Measurements from ENCODE around the gene UBTD1. TPM values are rescaled to one million over a fixed set of nuclear protein-coding genes. Genes with fewer than 3 reads are reported as not detected.

Gene UBTD1
- total RNA-seq, 1 donor, result 22.1 TPM

- H3K4me3 ChIP-seq (ENCODE audit: low read depth, low read length), result no peak overlapping the region
- TF ChIP-seq CTCF (IDR thresholded peaks at IDR 0.05; ENCODE audit: insufficient read depth, low read length), result no peak
- no peak for DNase-seq (ENCODE audit: low read depth)
Observed at GRCh38 chr10:97584798-97585438, 86.2 kb downstream of the UBTD1 start.

GRCh38 chr10:97585439-97585811, 86.7 kb downstream of the UBTD1 start:
- DNase-seq (ENCODE audit: low read depth), result no peak
- no peak for TF ChIP-seq CTCF (IDR thresholded peaks at IDR 0.05; ENCODE audit: insufficient read depth, low read length)
- H3K4me3 ChIP-seq (ENCODE audit: low read depth, low read length), result no peak overlapping the region

DNA sequence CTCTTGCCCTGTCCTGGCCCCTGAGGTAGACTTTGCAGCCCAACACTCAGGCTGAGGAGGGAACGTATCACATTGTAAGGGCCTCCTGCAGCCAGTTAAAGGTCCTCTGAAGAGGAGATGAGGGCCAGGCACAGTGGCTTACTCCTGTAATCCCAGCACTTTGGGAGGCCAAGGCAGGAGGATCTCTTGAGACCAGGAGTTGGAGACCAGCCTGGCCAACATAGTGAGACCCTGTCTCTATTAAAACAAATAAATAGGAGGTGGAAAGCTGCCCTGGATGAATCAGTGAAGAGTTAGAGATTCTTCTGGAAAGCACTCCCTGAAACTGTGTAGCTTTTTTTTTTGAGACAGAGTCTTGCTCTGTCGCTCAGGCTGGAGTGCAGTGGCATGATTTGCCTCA, 88.5 kb downstream of the UBTD1 start:
- TF ChIP-seq CTCF (IDR thresholded peaks at IDR 0.05; ENCODE audit: insufficient read depth, low read length), result no peak
- no peak overlapping the region for H3K4me3 ChIP-seq (ENCODE audit: low read depth, low read length)
- no peak for DNase-seq (ENCODE audit: low read depth)

GRCh38 chr10:97589479-97589878, 90.8 kb downstream of the UBTD1 start, which contains the start of gene C10orf62:
Gene C10orf62 (plus strand): TSS chr10:97589721. CDS start chr10:97589898, 177 bp downstream.
- no peak for DNase-seq (ENCODE audit: low read depth)
- TF ChIP-seq CTCF (IDR thresholded peaks at IDR 0.05; ENCODE audit: insufficient read depth, low read length), result no peak
- H3K4me3 ChIP-seq (ENCODE audit: low read depth, low read length), result no peak within 1 kb of the TSS

- no peak overlapping the region for H3K4me3 ChIP-seq (ENCODE audit: low read depth, low read length)
- TF ChIP-seq CTCF (IDR thresholded peaks at IDR 0.05; ENCODE audit: insufficient read depth, low read length), result no peak
- DNase-seq (ENCODE audit: low read depth), result no peak
Observed at GRCh38 chr10:97590082-97590747, 91.5 kb downstream of the UBTD1 start.

- DNase-seq (ENCODE audit: low read depth), result no peak
- no peak for TF ChIP-seq CTCF (IDR thresholded peaks at IDR 0.05; ENCODE audit: insufficient read depth, low read length)
- no peak overlapping the region for H3K4me3 ChIP-seq (ENCODE audit: low read depth, low read length)
Observed at GRCh38 chr10:97590748-97591495, 92.2 kb downstream of the UBTD1 start.

Measured in fibroblast of the aortic adventitia (primary cell).